Endothelial cell of umbilical vein (primary cell): ENCODE measurements around the gene PYGO2. TPM values are rescaled to one million over a fixed set of nuclear protein-coding genes. Genes with fewer than 3 reads are reported as not detected.

ENCODE experiments used
- BruUV-seq: library from RNA; stranded (reverse); fragments of 400-500 nt; replicated peaks from 2 replicates; lab custom pipeline; 2021; lab: Mats Ljungman, UMichigan
- CTCF ChIA-PET: fragments of 300-600, 350-600 bp; sonication (Branson Sonifier 250); formaldehyde crosslinking; loops from one replicate; lab custom pipeline; 2021; ENCODE audit warnings: antibody characterized with exemption, inconsistent platforms; lab: Charles Lee
- POLR2A ChIA-PET: fragments of 300-600, 350-600 bp; sonication (Branson Sonifier 250); formaldehyde crosslinking; loops from one replicate; lab custom pipeline; 2021; ENCODE audit warnings: antibody characterized with exemption, inconsistent platforms; lab: Charles Lee
- DNase-seq: peaks from one replicate; pipeline ENCODE4 v3.0.0-alpha.2; 2011; ENCODE audit warnings: low read depth, low spot score
- FAIRE-seq: peaks from 2 replicates; lab custom pipeline; 2011; peaks lifted over from hg19 to GRCh38; lab: Jason Lieb, UNC
- H2AFZ ChIP-seq: 2 replicates; pipeline ENCODE4 v1.6.0; 2012; ENCODE audit warnings: low read depth, low read length, control low read depth, inconsistent platforms
- H3K27ac ChIP-seq: 2 replicates; pipeline ENCODE4 v1.5.1; 2011; ENCODE audit warnings: low read depth, mild to moderate bottlenecking, control low read depth, low read length, moderate library complexity; ENCODE audit not compliant: insufficient read depth
- H3K27me3 ChIP-seq, 2 experiments: 2 replicates each; pipeline versions ENCODE4 v1.6.0 to v1.6.1; 2011; ENCODE audit warnings: low read length in 2 of 2, mixed read lengths in 1 of 2; ENCODE audit not compliant: control insufficient read depth in 2 of 2, insufficient read depth in 2 of 2
- H3K36me3 ChIP-seq, 2 experiments: 2 replicates in 1 of 2; 3 replicates in 1 of 2; pipeline ENCODE4 v1.5.1; 2011; ENCODE audit warnings: low read length in 2 of 2, mild to moderate bottlenecking in 1 of 2, moderate library complexity in 1 of 2; ENCODE audit not compliant: control insufficient read depth in 2 of 2, insufficient read depth in 2 of 2; ENCODE audit errors: extremely low read depth in 1 of 2
- H3K4me1 ChIP-seq: 3 replicates; pipeline ENCODE4 v1.5.1; 2011; ENCODE audit warnings: mild to moderate bottlenecking, low read length; ENCODE audit not compliant: control insufficient read depth, insufficient read depth; ENCODE audit errors: extremely low read depth
- H3K4me2 ChIP-seq: 2 replicates; pipeline ENCODE4 v1.6.1; 2011; ENCODE audit warnings: low read length, control low read depth, mixed read lengths; ENCODE audit not compliant: insufficient read depth
- H3K4me3 ChIP-seq, 3 experiments: fragments of 200-600 bp in 1 of 3; sonication (generic), shearing (Covaris generic) in 1 of 3; replicated peaks in 1 of 3; 2 replicates each; pipeline ENCODE4 v1.5.1; 2011 to 2016; ENCODE audit warnings: control low read depth in 3 of 3, low read length in 3 of 3, mild to moderate bottlenecking in 2 of 3, inconsistent platforms in 1 of 3, low read depth in 1 of 3, moderate library complexity in 1 of 3; ENCODE audit not compliant: insufficient read depth in 1 of 3
- H3K79me2 ChIP-seq: 2 replicates; pipeline ENCODE4 v1.6.0; 2012; ENCODE audit warnings: low read length, inconsistent platforms; ENCODE audit not compliant: control insufficient read depth, insufficient read depth
- H3K9ac ChIP-seq: replicated peaks from 2 replicates; pipeline ENCODE3; 2011; ENCODE audit warnings: low read length, control low read depth; ENCODE audit not compliant: insufficient read depth; ENCODE audit errors: extremely low read depth
- H3K9me1 ChIP-seq: replicated peaks from 3 replicates; pipeline ENCODE4 v1.6.0; 2011; ENCODE audit warnings: mild to moderate bottlenecking, low read length; ENCODE audit not compliant: control insufficient read depth, insufficient read depth; ENCODE audit errors: extremely low read depth
- H3K9me3 ChIP-seq: replicated peaks from 2 replicates; pipeline ENCODE4 v1.5.1; 2012; ENCODE audit warnings: low read length, inconsistent platforms; ENCODE audit not compliant: control insufficient read depth, insufficient read depth
- H4K20me1 ChIP-seq: replicated peaks from 2 replicates; pipeline ENCODE3; 2011; ENCODE audit warnings: mild to moderate bottlenecking, low read length; ENCODE audit not compliant: control insufficient read depth, insufficient read depth; ENCODE audit errors: extremely low read depth
- EZH2 ChIP-seq: IDR thresholded peaks from 2 replicates; pipeline ENCODE4 v1.6.1; 2012; ENCODE audit warnings: borderline replicate concordance, low read depth, mild to moderate bottlenecking, moderate library complexity, low read length, inconsistent platforms; ENCODE audit not compliant: severe bottlenecking
- FOS ChIP-seq: IDR thresholded peaks from 2 replicates; pipeline ENCODE4 v1.6.1; 2011; ENCODE audit warnings: mild to moderate bottlenecking, low read length, moderate library complexity, borderline replicate concordance; ENCODE audit not compliant: insufficient read depth
- GATA2 ChIP-seq: IDR thresholded peaks from 2 replicates; pipeline ENCODE4 v1.7.0; 2011; ENCODE audit warnings: low read depth, mild to moderate bottlenecking, moderate library complexity, mixed read lengths, low read length; ENCODE audit not compliant: insufficient read length, insufficient read depth
- JUN ChIP-seq: IDR thresholded peaks from 2 replicates; pipeline ENCODE4 v1.6.1; 2011; ENCODE audit warnings: borderline replicate concordance, low read depth; ENCODE audit not compliant: insufficient read length, insufficient read depth
- MYC ChIP-seq: IDR thresholded peaks from one replicate; pipeline ENCODE4 v1.6.1; 2011; ENCODE audit warnings: mild to moderate bottlenecking, low read depth, low read length
- POLR2A ChIP-seq: IDR thresholded peaks from 2 replicates; pipeline ENCODE4 v1.6.1; 2012; ENCODE audit warnings: low read depth, mild to moderate bottlenecking, control low read depth, low read length
- POLR2AphosphoS5 ChIP-seq: IDR thresholded peaks from 2 replicates; pipeline ENCODE4 v1.6.1; 2012; ENCODE audit warnings: low read depth, mild to moderate bottlenecking, control low read depth, low read length, moderate library complexity; ENCODE audit not compliant: insufficient read depth
- dilution Hi-C: fragments of 300-500 bp; cut with MboI; formaldehyde crosslinking; loops from one replicate; pipeline ENCODE4 v1.15.0; 2019; ENCODE audit warnings: low sequenced_read_pairs; ENCODE audit not compliant: extremely low pct_ligation_motif_present
- intact Hi-C: fragments of 100-400 bp; cut with micrococcal nuclease; formaldehyde crosslinking; loops from one replicate; pipeline ENCODE4 v1.10.0; 2022
- polyA plus RNA-seq, 4 experiments: library from polyadenylated mRNA; depleted of rRNA in 3 of 4; stranded (reverse) in 3 of 4; unstranded in 1 of 4; fragments of >200 nt; gene quantifications; 2 replicates each; pipeline versions ENCODE4 v1.2.1 to v1.2.3, GENCODE V29; 2011 to 2012; ENCODE audit warnings: missing spikeins in 1 of 4
- total RNA-seq: library from RNA; stranded (reverse); gene quantifications from 2 replicates; pipeline ENCODE4 v1.2.3, GENCODE V29; 2021
- TF ChIP-seq, protein P1 (sequence below): IDR thresholded peaks from 2 replicates; pipeline ENCODE4 v1.6.1; 2011; ENCODE audit not compliant: insufficient read depth, insufficient read length
- TF ChIP-seq, protein P2 (sequence below), 2 donors: IDR thresholded peaks; 1 replicate in 1 of 2; 2 replicates in 1 of 2; pipeline ENCODE4 v1.5.1; 2011; ENCODE audit warnings: low read length in 2 of 2, mild to moderate bottlenecking in 2 of 2, moderate library complexity in 2 of 2, control low read depth in 1 of 2, inconsistent platforms in 1 of 2, low read depth in 1 of 2; ENCODE audit not compliant: insufficient read depth in 1 of 2; ENCODE audit errors: extremely low read depth in 1 of 2

The PYGO2 gene
- total and polyA plus RNA-seq, 2 donors (not counting 3 experiments of a cell fraction or from before 2014, with no cell fraction given), result 19.3 to 21.5 TPM

DNA sequence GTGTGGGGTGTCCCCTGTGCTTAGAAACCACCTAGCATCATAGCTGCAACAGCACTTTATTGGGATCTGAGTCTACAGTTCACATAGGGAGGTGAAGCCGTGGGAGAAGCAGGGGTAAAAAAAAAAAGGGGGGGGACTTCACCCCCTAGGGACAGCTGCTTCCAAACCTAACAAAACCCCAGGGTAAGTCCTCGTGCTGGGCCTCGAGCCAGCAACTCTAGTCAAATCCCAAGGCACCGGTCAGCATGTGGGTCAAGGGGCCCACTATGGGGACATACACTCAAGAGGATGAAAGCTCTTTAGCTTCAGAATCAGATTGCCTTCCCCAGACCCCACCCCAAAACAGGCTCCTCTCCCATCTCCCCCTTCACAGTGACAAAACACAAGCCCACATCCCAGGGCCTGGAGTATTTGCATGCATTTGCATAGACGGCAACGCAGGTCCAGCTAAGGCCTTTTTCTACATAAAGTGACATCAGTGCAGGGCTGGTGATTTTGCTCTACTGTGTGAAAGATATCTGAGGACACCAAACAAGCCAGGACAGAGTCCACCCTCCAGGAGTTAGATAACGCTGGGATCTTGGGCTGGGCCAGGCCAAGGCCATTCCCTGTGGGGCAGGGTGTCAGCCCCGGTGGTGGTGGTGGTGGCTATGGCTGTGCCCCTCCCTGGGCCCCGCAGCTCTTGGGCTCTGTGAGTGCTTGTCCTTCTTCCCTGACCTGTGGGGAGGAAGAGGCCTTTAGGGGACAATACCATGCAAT is 17.0 kb downstream of the PYGO2 start:
- no peak overlapping the region for H3K27ac ChIP-seq
- no peaks in the 10 kb centered on the region for H3K4me1 ChIP-seq
- no peak overlapping the region for H3K4me2 ChIP-seq
- no peaks in the 10 kb centered on the region for H3K79me2 ChIP-seq
- TF ChIP-seq FOS, result no peak
- no peak for TF ChIP-seq EZH2
- TF ChIP-seq, protein P1, sequence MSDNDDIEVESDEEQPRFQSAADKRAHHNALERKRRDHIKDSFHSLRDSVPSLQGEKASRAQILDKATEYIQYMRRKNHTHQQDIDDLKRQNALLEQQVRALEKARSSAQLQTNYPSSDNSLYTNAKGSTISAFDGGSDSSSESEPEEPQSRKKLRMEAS, result no peak
- TF ChIP-seq JUN, result no peak
- no peak for TF ChIP-seq POLR2A
- TF ChIP-seq GATA2, result no peak
- no peak for TF ChIP-seq POLR2AphosphoS5
- no peak for TF ChIP-seq MYC
- TF ChIP-seq, protein P2, sequence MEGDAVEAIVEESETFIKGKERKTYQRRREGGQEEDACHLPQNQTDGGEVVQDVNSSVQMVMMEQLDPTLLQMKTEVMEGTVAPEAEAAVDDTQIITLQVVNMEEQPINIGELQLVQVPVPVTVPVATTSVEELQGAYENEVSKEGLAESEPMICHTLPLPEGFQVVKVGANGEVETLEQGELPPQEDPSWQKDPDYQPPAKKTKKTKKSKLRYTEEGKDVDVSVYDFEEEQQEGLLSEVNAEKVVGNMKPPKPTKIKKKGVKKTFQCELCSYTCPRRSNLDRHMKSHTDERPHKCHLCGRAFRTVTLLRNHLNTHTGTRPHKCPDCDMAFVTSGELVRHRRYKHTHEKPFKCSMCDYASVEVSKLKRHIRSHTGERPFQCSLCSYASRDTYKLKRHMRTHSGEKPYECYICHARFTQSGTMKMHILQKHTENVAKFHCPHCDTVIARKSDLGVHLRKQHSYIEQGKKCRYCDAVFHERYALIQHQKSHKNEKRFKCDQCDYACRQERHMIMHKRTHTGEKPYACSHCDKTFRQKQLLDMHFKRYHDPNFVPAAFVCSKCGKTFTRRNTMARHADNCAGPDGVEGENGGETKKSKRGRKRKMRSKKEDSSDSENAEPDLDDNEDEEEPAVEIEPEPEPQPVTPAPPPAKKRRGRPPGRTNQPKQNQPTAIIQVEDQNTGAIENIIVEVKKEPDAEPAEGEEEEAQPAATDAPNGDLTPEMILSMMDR (IDR thresholded peaks at IDR 0.05; ENCODE audit: extremely low read depth in 1 of 2, insufficient read depth in 1 of 2, low read depth in 1 of 2, low read length in 2 of 2), result no peak
- no peaks in the 10 kb centered on the region for H3K27me3 ChIP-seq
- no peak overlapping the region for H3K4me3 ChIP-seq
- POLR2A ChIA-PET, result interaction anchor here (1.1 to 1.4 kb wide), 2 partner anchors 28 to 385 kb away, joined by 3 read pairs; no protein-coding TSS in a partner anchor
- dilution Hi-C loops (no loop called here), intact Hi-C loops (no loop called here)
- H2AFZ ChIP-seq, result no peak overlapping the region
- no TSS peak for BruUV-seq
- no peak for FAIRE-seq
- no peak overlapping the region for H3K9ac ChIP-seq
- H3K9me1 ChIP-seq, result no peaks in the 10 kb centered on the region
- no peak for DNase-seq
- no peaks in the 10 kb centered on the region for H3K9me3 ChIP-seq
- CTCF ChIA-PET, result interaction anchor here (0.6 to 3.4 kb wide), 27 partner anchors 8 to 460 kb away, joined by 3 to 19 read pairs (median 3); partner anchors contain the start of genes CKS1B and PMVK
- no peaks in the 10 kb centered on the region for H4K20me1 ChIP-seq
- H3K36me3 ChIP-seq, result peaks cover 0 to 25% of the 10 kb centered on the region in 2 experiments
